ENCODE measurements around the gene SEPTIN5. TPM values are rescaled to one million over a fixed set of nuclear protein-coding genes. Genes with fewer than 3 reads are reported as not detected.
A peak's percentile ranks its signal among the peaks of the same experiment; 100 is the strongest.

The SEPTIN5 gene
- total RNA-seq, 1 experiment from 2014 or later: 1.00 TPM

DNA sequence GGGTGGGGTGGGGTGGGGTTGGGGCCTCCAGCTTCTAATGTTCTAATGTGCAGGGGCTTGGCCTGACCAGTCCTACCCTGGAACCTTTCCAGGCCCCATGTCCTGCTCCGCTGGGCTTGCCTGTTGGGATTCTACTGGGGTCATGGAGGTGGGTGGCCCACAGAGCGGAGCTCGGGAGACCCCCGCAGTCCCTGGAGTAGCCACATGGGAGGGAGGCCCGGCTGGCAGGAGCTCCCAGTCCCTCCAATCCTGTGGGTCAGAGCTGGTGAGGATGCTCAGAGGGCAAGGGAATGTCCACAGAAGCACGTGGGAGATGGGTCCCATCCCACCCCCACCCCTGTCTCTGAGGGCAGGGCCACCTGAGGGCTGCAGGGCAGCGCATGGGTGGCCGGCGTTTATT, 2.9 kb downstream of the SEPTIN5 start:
- ChIA-PET CTCF (interaction anchor here (0.6 to 0.8 kb wide), 2 partner anchors 13 to 28 kb away, joined by 3 to 4 read pairs; no protein-coding TSS in a partner anchor), POLR2A (no interaction called here)
- no TSS peak for BruUV-seq (replicated peaks)
- no peaks in the 10 kb centered on the region for H3K4me1 Mint-ChIP-seq (ENCODE audit: low read depth, unreplicated experiment)
- Histone ChIP-seq H3K4me1 (peaks cover 7% of the 10 kb centered on the region; the same call in 1 of the 2 replicates), H3K4me3 (ENCODE audit: low read depth, low read length) (no peak overlapping the region), H3K27me3 (replicated peaks; ENCODE audit: control insufficient read depth, insufficient read depth, low read length) (no peaks in the 10 kb centered on the region), H3K36me3 (ENCODE audit: control insufficient read depth, insufficient read depth, low read length) (no peaks in the 10 kb centered on the region), H3K9me3 (no peaks in the 10 kb centered on the region)
- peak overlapping the region; percentile 70 for H3K4me3 Mint-ChIP-seq (ENCODE audit: unreplicated experiment)
- H3K9me3 Mint-ChIP-seq (ENCODE audit: unreplicated experiment): no peaks in the 10 kb centered on the region
- intact Hi-C loops (cut with micrococcal nuclease; ENCODE audit: unreplicated experiment): loop anchor here (5.0 to 10.0 kb wide), 2 partner anchors 35 to 82 kb away; no protein-coding TSS in a partner anchor
- H3K27ac Mint-ChIP-seq (ENCODE audit: unreplicated experiment): no peak overlapping the region
- no peaks in the 10 kb centered on the region for H3K36me3 Mint-ChIP-seq (ENCODE audit: insufficient read depth, unreplicated experiment)
- TF ChIP-seq, protein P1, sequence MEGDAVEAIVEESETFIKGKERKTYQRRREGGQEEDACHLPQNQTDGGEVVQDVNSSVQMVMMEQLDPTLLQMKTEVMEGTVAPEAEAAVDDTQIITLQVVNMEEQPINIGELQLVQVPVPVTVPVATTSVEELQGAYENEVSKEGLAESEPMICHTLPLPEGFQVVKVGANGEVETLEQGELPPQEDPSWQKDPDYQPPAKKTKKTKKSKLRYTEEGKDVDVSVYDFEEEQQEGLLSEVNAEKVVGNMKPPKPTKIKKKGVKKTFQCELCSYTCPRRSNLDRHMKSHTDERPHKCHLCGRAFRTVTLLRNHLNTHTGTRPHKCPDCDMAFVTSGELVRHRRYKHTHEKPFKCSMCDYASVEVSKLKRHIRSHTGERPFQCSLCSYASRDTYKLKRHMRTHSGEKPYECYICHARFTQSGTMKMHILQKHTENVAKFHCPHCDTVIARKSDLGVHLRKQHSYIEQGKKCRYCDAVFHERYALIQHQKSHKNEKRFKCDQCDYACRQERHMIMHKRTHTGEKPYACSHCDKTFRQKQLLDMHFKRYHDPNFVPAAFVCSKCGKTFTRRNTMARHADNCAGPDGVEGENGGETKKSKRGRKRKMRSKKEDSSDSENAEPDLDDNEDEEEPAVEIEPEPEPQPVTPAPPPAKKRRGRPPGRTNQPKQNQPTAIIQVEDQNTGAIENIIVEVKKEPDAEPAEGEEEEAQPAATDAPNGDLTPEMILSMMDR (IDR thresholded peaks at IDR 0.05; ENCODE audit: insufficient read depth in 1 of 2, low read depth in 1 of 2, low read length in 1 of 2, severe bottlenecking in 1 of 2, unreplicated experiment in 1 of 2): no peak
- peaks cover 4% of the 10 kb centered on the region for H3K27me3 Mint-ChIP-seq (ENCODE audit: insufficient read depth, unreplicated experiment)
- no peak for DNase-seq

- H3K27me3 Mint-ChIP-seq (ENCODE audit: insufficient read depth, unreplicated experiment): no peaks in the 10 kb centered on the region
- no peaks in the 10 kb centered on the region for H3K9me3 Mint-ChIP-seq (ENCODE audit: unreplicated experiment)
- ChIA-PET CTCF (interaction anchor here (0.8 kb wide), 1 partner anchor 13 kb away, joined by 4 read pairs; no protein-coding TSS in a partner anchor), POLR2A (no interaction called here)
- Histone ChIP-seq H3K4me1 (peaks cover 7% of the 10 kb centered on the region), H3K36me3 (ENCODE audit: control insufficient read depth, insufficient read depth, low read length) (no peaks in the 10 kb centered on the region), H3K4me3 (ENCODE audit: low read depth, low read length) (peak overlapping the region; percentile 56), H3K9me3 (no peaks in the 10 kb centered on the region), H3K27me3 (replicated peaks; ENCODE audit: control insufficient read depth, insufficient read depth, low read length) (no peaks in the 10 kb centered on the region)
- H3K27ac Mint-ChIP-seq (ENCODE audit: unreplicated experiment): no peak overlapping the region
- TF ChIP-seq, protein P1 (IDR thresholded peaks at IDR 0.05; ENCODE audit: insufficient read depth in 1 of 2, low read depth in 1 of 2, low read length in 1 of 2, severe bottlenecking in 1 of 2, unreplicated experiment in 1 of 2): peak; percentile 81 to 93
- no peaks in the 10 kb centered on the region for H3K36me3 Mint-ChIP-seq (ENCODE audit: insufficient read depth, unreplicated experiment)
- peak overlapping the region; percentile 70 for H3K4me3 Mint-ChIP-seq (ENCODE audit: unreplicated experiment)
- BruUV-seq (replicated peaks): no TSS peak
- DNase-seq: peak in 1 of 2 experiments; percentile 85
- intact Hi-C loops (cut with micrococcal nuclease; ENCODE audit: unreplicated experiment): loop anchor here (5.0 to 10.0 kb wide), 2 partner anchors 36 to 83 kb away; no protein-coding TSS in a partner anchor
- no peaks in the 10 kb centered on the region for H3K4me1 Mint-ChIP-seq (ENCODE audit: low read depth, unreplicated experiment)
Measured at GRCh38 chr22:19717691-19718455, 3.6 kb downstream of the SEPTIN5 start.

GRCh38 chr22:19718456-19719049, 4.2 kb downstream of the SEPTIN5 start:
- Mint-ChIP-seq H3K4me1 (ENCODE audit: low read depth, unreplicated experiment) (no peaks in the 10 kb centered on the region), H3K4me3 (ENCODE audit: unreplicated experiment) (peak overlapping the region; percentile 70), H3K36me3 (ENCODE audit: insufficient read depth, unreplicated experiment) (no peaks in the 10 kb centered on the region), H3K9me3 (ENCODE audit: unreplicated experiment) (no peaks in the 10 kb centered on the region), H3K27me3 (ENCODE audit: insufficient read depth, unreplicated experiment) (no peaks in the 10 kb centered on the region), H3K27ac (ENCODE audit: unreplicated experiment) (no peak overlapping the region)
- intact Hi-C loops (cut with micrococcal nuclease; ENCODE audit: unreplicated experiment): loop anchor here (5.0 to 10.0 kb wide), 2 partner anchors 36 to 84 kb away; no protein-coding TSS in a partner anchor
- DNase-seq: no peak
- CTCF ChIA-PET: no interaction called here
- Histone ChIP-seq H3K9me3 (no peaks in the 10 kb centered on the region), H3K27me3 (replicated peaks; ENCODE audit: control insufficient read depth, insufficient read depth, low read length) (no peaks in the 10 kb centered on the region), H3K36me3 (ENCODE audit: control insufficient read depth, insufficient read depth, low read length) (no peaks in the 10 kb centered on the region), H3K4me1 (peaks cover 7% of the 10 kb centered on the region), H3K4me3 (ENCODE audit: low read depth, low read length) (peak overlapping the region; percentile 56)
- POLR2A ChIA-PET: no interaction called here
- TF ChIP-seq, protein P1 (IDR thresholded peaks at IDR 0.05; ENCODE audit: insufficient read depth in 1 of 2, low read depth in 1 of 2, low read length in 1 of 2, severe bottlenecking in 1 of 2, unreplicated experiment in 1 of 2): no peak
- no TSS peak for BruUV-seq (replicated peaks)

Data from Caco-2 (cell line).